ENCODE data around the gene GET4.

GET4 gene

GRCh38 chr7:876077-876971 is at the start of gene GET4:
Gene GET4 (plus strand): TSS chr7:876554. CDS start chr7:876646, 92 bp downstream.
- Mint-ChIP-seq H3K4me3 (peak within 1 kb of the TSS; percentile 91), H3K4me1 (ENCODE audit: low read depth) (peaks cover 20% of the 10 kb centered on the region), H3K27me3 (ENCODE audit: low read depth) (no peaks in the 10 kb centered on the region), H3K9me3 (no peaks in the 10 kb centered on the region), H3K36me3 (ENCODE audit: low read depth) (peaks cover 2% of the 10 kb centered on the region), H3K27ac (peak within 1 kb of the TSS; percentile 91)

DNA sequence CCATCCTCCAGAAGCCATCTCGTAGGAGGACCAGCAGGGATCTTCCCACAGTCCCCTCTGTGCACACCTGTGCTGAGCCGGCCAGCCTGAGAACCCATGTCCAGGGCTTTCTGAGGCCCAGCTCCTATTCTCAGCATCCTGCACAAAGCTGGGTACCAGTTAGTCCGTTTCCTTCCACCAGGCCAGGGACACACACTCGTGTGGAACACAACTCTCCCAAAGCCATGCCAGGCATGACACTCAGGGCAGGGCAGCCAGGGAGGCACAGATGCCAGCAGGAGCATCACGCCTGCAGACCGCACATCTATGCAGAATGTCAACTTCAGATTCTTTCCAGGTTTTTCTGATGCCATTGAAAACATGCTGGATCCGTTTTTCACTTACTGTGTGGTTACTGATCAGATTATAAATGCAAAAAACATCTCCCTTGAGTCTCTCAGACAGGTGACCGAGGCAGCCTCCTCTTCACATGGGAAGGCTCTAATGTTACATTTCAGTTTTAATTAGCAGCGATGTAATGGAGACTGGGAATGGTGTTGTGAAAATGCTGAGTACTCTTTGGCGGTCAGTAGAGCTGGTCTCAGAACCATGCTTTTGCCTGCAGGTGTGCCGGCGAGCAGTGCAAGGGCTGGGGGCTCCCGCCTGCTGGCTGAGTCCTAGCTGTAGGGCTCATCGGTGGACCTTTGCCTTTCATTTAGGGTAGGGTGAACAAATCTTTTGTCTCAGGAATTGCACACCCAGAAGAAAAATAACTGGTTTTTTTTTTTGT is 47.4 kb upstream of the GET4 start:
- Mint-ChIP-seq H3K4me3 (no peak overlapping the region), H3K27me3 (ENCODE audit: low read depth) (peaks cover 8% of the 10 kb centered on the region), H3K9me3 (no peaks in the 10 kb centered on the region), H3K36me3 (ENCODE audit: low read depth) (peaks cover 8% of the 10 kb centered on the region), H3K27ac (no peak overlapping the region), H3K4me1 (ENCODE audit: low read depth) (peaks cover 29% of the 10 kb centered on the region)

GRCh38 chr7:830069-830468 is 46.3 kb upstream of the GET4 start:
- H3K36me3 Mint-ChIP-seq (ENCODE audit: low read depth): peaks cover 8% of the 10 kb centered on the region
- peaks cover 8% of the 10 kb centered on the region for H3K27me3 Mint-ChIP-seq (ENCODE audit: low read depth)
- no peak overlapping the region for H3K4me3 Mint-ChIP-seq
- H3K27ac Mint-ChIP-seq: no peak overlapping the region
- no peaks in the 10 kb centered on the region for H3K9me3 Mint-ChIP-seq
- H3K4me1 Mint-ChIP-seq (ENCODE audit: low read depth): peaks cover 29% of the 10 kb centered on the region

DNA sequence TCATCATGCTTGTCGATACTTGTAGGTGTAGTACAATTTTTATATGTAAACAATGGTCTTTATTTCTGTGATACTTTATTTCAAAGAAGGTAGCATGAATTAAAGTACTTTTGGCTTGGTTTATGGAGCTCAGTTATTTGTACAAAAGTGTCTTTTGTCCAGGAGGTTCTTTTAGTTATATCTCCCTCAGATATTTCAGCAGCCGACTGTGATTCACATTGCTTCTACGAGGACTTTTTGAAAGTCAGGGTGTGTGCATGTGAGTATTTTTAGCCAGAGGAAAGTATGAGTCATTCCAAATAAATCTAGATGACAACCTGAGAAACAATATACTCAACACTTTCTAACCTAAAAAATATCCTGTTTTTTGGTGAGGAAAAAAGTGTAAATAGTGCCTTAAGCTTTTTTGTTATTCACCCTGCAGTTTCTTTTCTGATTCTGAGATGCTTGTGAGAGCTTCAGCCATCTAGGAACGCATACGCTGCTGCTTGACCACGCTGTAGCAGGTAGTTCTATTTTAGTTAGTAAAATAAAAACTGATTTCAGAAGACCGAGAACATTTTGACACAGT is 44.7 kb upstream of the GET4 start:
- Mint-ChIP-seq H3K27ac (peak overlapping the region; percentile 81), H3K4me1 (ENCODE audit: low read depth) (peaks cover 27% of the 10 kb centered on the region), H3K27me3 (ENCODE audit: low read depth) (peaks cover 8% of the 10 kb centered on the region), H3K4me3 (peak overlapping the region; percentile 71), H3K9me3 (no peaks in the 10 kb centered on the region), H3K36me3 (ENCODE audit: low read depth) (peaks cover 8% of the 10 kb centered on the region)

DNA sequence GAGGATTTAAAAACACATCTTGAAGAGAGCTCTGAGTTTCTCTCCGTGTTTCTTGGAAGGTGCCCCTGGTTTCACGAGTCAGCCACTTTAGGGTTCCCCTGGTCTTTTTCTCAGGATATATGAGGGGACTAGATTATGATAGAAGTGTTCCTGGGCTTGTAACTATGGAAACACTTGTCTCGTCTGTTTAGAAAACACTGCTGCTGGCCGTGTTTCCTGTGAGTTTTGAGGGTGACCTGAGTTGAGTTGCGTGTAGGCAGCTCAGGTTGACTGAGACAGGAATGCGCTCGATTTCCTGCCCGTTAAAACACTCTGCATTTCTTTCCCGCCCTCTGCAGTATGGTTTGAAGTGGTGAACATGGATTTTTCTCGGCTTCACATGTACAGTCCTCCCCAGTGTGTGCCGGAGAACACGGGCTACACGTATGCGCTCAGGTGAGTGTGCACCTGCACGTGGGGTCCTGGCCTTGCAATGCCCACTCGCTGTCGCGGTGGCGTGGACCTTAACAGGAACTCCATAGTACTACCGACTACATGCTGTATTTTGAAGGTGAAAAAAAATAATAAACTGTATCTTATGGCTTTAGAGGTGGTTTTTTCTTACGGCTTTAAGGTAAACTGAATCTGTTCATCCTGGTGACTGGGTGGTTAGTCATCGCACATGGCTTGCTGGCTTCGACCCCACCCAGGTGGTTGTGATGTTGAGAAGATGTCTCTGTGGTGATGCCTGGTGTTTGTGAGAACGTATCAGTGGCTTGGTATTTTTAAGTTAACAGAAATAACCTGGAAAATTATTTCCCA is 44.0 kb upstream of the GET4 start, which contains the start of gene SUN1:
Gene SUN1, plus strand, starts transcription at position 310 of the 801 bp plus-strand sequence. Its CDS starts 49 bp downstream, at position 359.
- Mint-ChIP-seq H3K36me3 (ENCODE audit: low read depth) (peaks cover 8% of the 10 kb centered on the region), H3K9me3 (no peaks in the 10 kb centered on the region), H3K27me3 (ENCODE audit: low read depth) (peaks cover 8% of the 10 kb centered on the region), H3K4me1 (ENCODE audit: low read depth) (peaks cover 27% of the 10 kb centered on the region), H3K27ac (peak within 1 kb of the TSS; percentile 81), H3K4me3 (peak within 1 kb of the TSS; percentile 71)

- H3K27me3 Mint-ChIP-seq (ENCODE audit: low read depth): peaks cover 8% of the 10 kb centered on the region
- peak overlapping the region; percentile 81 for H3K27ac Mint-ChIP-seq
- H3K4me3 Mint-ChIP-seq: peak overlapping the region; percentile 71
- H3K4me1 Mint-ChIP-seq (ENCODE audit: low read depth): peaks cover 27% of the 10 kb centered on the region
- H3K9me3 Mint-ChIP-seq: no peaks in the 10 kb centered on the region
- H3K36me3 Mint-ChIP-seq (ENCODE audit: low read depth): peaks cover 8% of the 10 kb centered on the region
Measured at GRCh38 chr7:832968-833424, 43.4 kb upstream of the GET4 start.

- no peaks in the 10 kb centered on the region for H3K9me3 Mint-ChIP-seq
- no peak overlapping the region for H3K4me3 Mint-ChIP-seq
- H3K27ac Mint-ChIP-seq: no peak overlapping the region
- peaks cover 8% of the 10 kb centered on the region for H3K36me3 Mint-ChIP-seq (ENCODE audit: low read depth)
- H3K4me1 Mint-ChIP-seq (ENCODE audit: low read depth): peaks cover 27% of the 10 kb centered on the region
- H3K27me3 Mint-ChIP-seq (ENCODE audit: low read depth): peaks cover 8% of the 10 kb centered on the region
Measured at GRCh38 chr7:833601-834258, 42.6 kb upstream of the GET4 start.

DNA sequence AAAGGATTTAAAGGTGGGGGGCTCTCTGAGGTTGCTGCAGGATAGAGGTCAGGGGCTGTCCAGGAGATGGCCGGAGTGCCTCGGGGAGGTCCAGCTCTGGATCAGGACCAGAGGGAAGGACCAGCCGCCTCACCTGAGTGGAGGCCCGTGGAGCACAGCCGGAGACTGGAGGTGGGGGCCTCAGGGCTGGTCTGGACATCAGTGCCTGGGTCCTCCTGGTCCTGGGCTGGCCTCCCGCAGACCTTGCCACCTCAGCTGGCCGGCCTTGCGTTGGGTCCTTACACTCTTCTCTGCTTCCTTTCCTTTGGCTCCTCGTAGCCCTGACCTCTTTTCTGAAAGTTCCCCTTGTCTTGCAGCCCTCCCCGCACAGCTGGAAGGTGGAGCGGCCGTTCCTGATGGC is 42.1 kb upstream of the GET4 start:
- Mint-ChIP-seq H3K27ac (no peak overlapping the region), H3K4me1 (ENCODE audit: low read depth) (peaks cover 27% of the 10 kb centered on the region), H3K4me3 (no peak overlapping the region), H3K36me3 (ENCODE audit: low read depth) (peaks cover 8% of the 10 kb centered on the region), H3K27me3 (ENCODE audit: low read depth) (peaks cover 8% of the 10 kb centered on the region), H3K9me3 (no peaks in the 10 kb centered on the region)

GRCh38 chr7:835021-835420 is 41.3 kb upstream of the GET4 start:
- Mint-ChIP-seq H3K9me3 (no peaks in the 10 kb centered on the region), H3K27me3 (ENCODE audit: low read depth) (peaks cover 8% of the 10 kb centered on the region), H3K4me1 (ENCODE audit: low read depth) (peaks cover 27% of the 10 kb centered on the region), H3K27ac (no peak overlapping the region), H3K36me3 (ENCODE audit: low read depth) (peaks cover 8% of the 10 kb centered on the region), H3K4me3 (no peak overlapping the region)

DNA sequence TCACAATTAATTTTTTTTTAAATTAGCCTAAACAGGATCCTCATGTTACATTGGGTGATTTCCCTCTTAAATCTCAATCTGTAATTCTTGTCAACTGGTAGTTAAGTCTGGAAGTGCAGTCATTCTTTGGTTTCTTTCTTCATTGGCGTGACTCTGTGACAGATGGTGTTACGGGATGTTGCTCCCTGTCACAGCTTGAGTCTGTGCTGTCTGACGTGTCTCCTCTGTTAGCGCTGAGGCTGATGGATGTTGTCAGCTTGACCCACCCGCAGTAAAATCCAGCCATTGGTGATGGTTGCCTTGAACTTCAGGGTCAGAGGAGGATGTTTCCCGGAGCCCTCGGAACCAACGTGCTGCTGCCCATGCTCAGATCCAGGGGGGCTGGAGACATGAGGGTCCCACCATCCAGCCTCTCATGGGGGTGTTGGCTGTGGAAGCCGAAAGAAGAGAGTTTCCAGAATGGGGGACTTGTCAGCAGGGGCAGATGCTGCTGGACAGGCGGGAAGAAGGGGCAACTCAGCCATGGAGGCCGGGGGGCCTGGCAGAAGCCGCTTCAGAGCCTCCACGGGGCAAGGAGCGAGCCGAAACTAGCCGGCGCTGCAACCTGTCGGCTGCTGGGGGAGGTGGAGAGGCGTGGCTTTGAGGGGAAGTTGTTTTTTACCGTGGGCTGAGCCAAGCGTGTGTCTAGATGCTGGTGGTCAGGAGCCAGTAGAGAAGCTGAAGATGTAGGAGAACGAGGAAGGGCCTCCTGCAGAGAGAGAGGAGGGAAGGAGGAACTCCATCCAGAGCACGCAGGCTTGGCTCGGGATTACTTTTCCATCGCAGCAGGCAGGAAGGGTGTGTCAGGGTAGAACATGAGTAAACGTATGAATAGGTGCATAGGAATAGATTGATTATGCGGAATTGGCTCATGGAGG is 40.6 kb upstream of the GET4 start:
- no peak overlapping the region for H3K4me3 Mint-ChIP-seq
- H3K27me3 Mint-ChIP-seq (ENCODE audit: low read depth): peaks cover 8% of the 10 kb centered on the region
- no peak overlapping the region for H3K27ac Mint-ChIP-seq
- H3K9me3 Mint-ChIP-seq: no peaks in the 10 kb centered on the region
- peaks cover 21% of the 10 kb centered on the region for H3K4me1 Mint-ChIP-seq (ENCODE audit: low read depth)
- H3K36me3 Mint-ChIP-seq (ENCODE audit: low read depth): peaks cover 8% of the 10 kb centered on the region

DNA sequence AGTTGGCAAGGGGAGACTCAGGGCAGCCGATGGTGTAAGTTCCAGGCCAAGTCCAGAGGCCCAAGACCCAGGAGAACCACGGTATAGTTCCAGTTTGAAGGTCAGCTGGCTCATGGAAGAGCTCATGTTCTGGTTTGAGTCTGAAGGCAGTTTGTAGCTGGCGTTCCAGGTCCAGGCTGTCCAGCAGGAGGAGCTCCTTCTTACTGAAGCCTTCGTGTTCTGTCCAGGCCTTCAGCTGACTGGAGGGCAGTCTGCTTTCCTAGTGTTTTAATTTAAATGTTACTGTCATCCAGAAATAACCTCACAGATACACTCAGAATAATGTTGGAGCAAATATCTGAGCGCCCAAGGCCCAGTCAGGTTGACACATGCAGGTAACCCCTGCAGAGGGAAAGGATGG is 39.9 kb upstream of the GET4 start:
- Mint-ChIP-seq H3K27me3 (ENCODE audit: low read depth) (peaks cover 8% of the 10 kb centered on the region), H3K27ac (no peak overlapping the region), H3K4me3 (no peak overlapping the region), H3K9me3 (no peaks in the 10 kb centered on the region), H3K4me1 (ENCODE audit: low read depth) (peaks cover 16% of the 10 kb centered on the region), H3K36me3 (ENCODE audit: low read depth) (peaks cover 9% of the 10 kb centered on the region)

DNA sequence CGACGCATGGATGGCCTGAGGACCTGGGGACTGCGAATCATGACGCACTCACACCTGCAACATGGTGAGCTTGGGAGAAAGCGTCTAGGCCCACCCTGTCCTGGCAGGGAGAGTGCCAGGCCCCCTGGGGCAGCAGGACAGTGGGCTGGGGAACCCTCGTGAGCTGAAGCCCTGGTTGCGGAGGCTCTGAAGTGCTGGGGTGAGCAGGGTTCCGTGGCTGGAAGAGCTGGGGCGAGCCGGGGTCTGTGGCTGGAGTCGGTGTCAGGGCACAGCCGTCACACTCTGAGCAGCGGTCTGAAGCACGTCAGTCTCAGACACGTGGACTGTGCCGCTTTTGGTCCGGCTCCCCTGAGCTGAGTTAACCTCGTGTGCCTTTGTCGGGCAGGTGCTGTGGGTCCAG is 39.4 kb upstream of the GET4 start:
- Mint-ChIP-seq H3K27me3 (ENCODE audit: low read depth) (peaks cover 8% of the 10 kb centered on the region), H3K9me3 (no peaks in the 10 kb centered on the region), H3K27ac (no peak overlapping the region), H3K4me3 (no peak overlapping the region), H3K36me3 (ENCODE audit: low read depth) (peaks cover 12% of the 10 kb centered on the region), H3K4me1 (ENCODE audit: low read depth) (peaks cover 11% of the 10 kb centered on the region)

Measured in T-helper 1 cell treated with Interleukin-12 subunit alpha and Interleukin-12 subunit beta and Interleukin-4 antibody, amounts not matched to agents 30 μg/mL and 1 μg/mL, for 36 hours (primary cell).